GM21367 (cell line): ENCODE data around the gene CACNG6.

Source experiments
- ATAC-seq: cut with Tn5 transposase; IDR thresholded peaks from one replicate; pipeline ENCODE4 v1.9.1; 2021; ENCODE audit not compliant: unreplicated experiment

CACNG6 gene

DNA sequence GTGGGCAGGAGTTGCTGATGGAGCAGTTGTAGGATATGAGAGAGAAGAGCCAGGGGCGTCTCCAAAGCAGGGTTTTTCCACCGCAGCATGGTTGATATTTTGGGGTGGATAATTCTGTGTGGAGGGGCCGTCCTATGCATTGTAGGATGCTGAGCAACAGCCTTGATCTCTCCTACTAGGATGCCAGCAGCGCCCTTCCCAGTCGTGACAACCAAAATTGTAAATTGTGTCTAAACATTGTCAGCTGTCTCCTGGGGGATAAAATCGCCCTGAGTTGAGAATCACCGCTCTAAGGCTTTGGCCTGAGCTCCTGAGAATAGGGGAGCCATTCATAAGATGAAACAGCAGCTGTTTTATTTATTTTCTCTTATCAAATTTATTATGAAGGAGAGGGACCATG, 24.5 kb upstream of the CACNG6 start:
- ATAC-seq: no peak

DNA sequence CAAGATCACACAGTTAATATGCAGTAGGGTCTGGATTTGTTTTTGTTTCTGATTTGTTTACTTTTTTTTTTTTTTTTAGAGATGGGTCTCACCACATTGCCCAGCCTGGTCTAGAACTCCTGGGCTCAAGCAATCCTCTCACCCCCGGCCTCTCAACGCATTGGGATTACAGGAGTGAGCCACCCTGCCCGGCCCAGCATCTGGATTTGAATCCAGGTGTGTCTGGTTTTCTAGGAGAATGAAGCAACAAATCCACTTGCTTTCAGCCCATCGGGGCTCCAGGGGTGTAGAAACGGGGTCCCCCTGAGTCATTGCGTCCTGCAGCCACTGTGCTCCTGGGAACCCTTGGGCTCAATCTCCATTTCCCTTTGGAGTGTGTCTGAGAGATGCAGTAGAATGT, 22.1 kb upstream of the CACNG6 start:
- no peak for ATAC-seq

DNA sequence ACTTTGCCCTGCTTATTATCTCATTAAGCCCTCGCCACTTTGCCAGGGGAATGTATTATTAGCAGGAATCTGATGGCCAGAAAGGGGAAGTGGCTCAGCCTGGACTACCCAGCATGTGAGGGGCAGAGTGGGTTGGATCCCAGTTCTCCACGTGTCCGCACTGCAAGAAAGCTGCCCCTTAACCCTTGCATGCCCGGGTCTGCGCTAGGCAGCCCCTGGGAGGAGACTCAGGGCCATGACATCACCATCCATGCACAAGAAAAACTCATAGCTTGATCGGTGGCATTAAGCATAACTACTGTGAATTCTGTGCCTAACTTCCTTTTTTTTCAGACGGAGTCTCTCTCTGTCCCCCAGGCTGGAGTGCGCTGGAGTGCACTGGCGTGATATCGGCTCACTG, 19.8 kb upstream of the CACNG6 start:
- no peak for ATAC-seq

DNA sequence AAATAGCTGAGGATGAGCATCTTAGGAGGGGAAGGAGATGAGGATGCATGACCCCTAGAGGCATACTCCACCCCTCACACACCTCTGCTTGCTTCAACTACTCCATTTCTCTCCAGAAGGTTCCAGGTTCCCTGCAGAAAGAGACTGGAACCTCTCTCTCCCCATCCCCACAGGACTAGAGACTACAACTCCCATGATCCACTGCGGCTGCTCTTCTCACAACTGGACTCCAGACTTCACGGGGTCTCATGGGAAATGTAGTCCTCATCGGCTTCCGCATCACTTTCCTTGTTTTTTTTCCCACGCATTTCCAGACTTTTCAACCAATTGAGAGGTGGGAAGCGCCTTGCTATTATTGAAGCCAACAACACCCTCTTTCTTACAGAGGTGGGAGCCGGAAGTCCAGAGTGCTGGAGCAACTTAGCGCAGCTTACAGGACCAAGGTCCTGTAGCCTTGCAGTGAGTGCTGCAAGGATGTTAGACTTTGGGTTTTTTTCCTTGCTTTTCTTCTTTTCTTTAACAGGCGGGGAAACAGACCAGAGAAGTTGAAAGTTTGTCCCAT, 13.9 kb upstream of the CACNG6 start:
- ATAC-seq: no peak

DNA sequence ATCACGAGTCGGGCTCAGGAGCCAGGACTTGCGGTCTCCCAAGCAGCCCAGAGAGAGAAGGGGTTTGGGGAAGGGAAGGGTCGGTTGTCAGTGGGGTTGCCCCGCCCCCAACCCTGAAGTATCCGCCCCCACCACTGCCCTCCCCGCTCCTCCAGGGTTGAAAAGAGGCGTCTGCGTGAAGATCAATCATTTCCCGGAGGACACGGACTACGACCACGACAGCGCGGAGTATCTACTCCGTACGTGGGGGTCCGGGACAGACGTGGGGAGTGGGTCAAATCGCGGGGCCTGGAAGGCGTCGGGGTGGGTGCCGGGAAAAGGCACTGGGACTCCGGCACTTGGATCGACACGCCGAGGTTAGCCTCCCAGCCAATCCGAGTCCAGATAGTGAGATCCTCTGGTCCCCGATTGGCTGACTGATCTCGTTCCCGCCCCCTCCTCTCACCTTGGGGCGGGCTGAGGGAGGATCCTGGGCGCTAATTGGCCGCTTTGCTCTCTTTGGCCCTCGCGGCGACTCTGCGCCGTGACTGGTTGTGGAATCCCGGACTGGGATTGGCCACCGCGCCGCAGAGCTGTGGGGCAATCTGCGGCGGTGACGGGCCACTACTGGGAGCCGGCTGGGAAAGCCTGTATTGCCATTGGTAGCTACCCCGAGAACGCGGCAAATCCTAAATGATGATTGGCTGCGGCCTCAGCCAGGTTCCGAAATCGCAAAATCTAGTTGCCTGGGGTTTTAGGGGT, 13.3 kb upstream of the CACNG6 start:
- no peak for ATAC-seq

DNA sequence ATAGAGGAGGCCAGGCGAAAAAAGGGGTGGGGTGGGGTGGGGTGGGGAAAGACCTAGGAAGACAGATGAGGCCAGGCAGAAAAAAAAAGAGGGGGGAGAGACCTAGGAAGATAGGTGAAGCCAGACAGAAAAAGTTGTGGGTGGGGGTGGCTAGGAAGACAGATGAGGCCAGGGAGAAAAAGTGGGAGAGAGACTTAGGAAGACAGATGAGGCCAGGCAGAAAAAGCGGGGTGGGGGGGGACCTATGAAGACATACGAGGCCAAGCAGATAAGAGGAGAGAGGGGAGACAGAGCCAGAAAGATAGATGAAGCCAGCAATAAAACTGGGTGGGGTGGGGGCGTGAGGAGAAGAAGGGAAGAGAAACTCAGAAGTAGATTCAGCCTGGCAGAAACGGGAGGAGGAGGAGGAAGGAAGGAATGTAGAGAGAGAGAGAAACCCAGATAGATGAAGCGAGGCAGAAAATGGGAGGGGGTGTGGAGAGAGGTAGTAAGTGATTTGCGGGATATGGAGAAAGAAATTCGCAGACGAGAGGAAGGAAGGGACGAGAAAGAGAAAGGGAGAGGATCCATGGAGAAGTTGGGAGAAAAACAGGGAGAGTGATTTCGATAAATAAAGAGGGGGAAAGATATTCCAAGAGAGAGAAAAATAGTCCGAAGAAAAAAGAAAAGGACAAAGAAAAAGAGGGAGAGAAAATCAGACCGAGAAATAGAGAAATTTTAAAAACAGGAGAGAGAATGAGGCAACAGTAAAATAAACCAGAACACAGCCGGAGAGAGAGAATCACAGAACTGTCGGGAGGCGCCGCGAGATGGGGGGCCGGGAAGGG, 12.2 kb upstream of the CACNG6 start:
- no peak for ATAC-seq

DNA sequence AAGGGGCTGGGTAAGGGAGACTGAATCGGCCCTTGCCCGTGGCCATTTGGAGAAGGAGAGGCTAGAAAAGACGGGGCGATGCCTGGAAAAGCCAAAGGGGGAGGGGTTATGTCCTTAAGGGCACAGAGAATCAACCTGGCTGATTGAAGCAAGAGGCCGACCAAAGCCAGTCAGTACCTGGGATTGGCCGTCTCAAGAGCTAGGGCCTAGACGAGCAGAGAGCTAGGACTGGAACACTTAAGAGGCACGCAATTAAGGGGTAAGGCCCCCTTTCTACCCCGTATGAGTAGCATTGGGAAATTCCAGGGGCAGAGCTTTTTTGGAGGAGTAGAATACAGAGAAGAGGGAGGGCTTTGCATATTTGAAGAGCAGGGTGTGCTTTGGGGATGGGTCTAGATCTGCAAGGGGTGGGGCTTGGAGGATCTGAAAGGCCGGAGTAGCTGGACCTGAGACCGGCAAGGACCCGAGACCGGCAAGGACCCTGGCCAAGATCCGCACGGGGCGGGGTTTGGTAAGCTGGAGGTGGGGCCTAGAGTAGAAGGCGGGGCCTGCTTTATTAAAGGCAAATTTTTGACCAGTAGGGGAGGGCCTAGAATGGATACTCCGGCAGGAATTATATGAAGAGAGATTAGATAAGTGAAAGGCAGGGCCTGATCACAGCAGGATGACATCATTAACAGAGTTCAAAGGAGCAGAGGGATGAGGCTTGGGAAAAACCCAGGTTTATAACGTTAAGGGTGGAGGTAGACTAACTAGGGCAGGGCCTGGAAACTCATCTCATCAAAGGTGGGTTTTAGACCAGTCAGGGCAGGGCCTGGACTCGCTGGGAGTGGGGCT, 10.7 kb upstream of the CACNG6 start:
- no peak for ATAC-seq

DNA sequence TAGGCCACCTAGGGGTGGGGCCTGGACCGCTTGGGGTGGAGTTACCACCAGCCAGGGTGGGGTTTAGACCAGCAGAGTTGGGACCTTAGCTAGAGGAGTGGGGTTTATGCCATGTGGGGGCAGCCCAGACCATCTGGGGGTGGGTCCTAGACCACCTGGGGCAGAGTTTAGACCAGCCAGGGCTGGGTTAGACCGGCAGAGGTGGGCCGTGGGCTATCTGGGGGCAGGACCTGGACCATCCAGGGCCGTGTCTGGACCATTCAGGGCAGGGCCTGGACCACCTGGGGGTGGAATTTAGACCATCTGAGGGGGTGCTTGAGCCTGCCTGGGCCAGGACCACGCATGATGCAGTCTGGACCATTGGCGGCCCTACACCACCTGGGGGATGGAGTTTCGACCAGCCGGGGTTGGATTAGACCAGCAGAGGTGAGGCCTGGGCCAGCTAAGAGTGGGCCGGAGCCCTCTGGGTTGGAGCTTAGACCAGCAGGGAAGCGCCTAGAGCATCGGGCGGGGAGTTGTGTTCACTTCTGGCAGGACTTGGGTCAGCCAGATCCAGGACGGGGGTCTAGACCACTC, 10.0 kb upstream of the CACNG6 start:
- ATAC-seq: no peak

DNA sequence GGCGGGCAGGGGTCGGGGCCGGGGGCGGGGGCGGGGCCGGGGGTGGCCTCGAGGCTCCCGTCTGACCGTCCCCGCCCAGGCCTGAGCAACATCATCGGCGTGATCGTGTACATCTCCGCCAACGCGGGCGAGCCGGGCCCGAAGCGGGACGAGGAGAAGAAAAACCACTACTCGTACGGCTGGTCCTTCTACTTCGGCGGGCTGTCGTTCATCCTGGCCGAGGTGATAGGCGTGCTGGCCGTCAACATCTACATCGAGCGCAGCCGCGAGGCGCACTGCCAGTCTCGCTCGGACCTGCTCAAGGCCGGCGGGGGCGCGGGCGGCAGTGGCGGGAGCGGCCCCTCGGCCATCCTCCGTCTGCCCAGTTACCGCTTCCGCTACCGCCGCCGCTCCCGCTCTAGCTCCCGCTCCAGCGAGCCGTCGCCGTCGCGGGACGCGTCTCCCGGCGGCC, 9.4 kb upstream of the CACNG6 start:
- ATAC-seq: no peak

DNA sequence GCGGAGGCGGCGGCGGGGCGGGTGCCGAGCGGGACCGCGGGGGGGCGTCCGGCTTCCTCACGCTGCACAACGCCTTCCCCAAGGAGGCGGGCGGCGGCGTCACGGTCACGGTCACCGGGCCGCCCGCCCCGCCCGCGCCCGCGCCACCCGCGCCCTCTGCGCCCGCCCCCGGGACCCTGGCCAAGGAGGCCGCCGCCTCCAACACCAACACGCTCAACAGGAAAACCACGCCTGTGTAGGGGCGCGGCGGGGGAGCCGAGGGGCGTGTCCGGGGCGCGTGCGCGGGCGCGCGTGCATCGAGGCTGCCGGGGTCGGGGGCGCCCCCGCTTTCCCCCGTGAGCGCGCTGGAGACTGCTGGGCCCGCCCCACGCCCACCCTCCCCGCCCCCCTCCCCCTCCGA, 8.8 kb upstream of the CACNG6 start:
- ATAC-seq: no peak

DNA sequence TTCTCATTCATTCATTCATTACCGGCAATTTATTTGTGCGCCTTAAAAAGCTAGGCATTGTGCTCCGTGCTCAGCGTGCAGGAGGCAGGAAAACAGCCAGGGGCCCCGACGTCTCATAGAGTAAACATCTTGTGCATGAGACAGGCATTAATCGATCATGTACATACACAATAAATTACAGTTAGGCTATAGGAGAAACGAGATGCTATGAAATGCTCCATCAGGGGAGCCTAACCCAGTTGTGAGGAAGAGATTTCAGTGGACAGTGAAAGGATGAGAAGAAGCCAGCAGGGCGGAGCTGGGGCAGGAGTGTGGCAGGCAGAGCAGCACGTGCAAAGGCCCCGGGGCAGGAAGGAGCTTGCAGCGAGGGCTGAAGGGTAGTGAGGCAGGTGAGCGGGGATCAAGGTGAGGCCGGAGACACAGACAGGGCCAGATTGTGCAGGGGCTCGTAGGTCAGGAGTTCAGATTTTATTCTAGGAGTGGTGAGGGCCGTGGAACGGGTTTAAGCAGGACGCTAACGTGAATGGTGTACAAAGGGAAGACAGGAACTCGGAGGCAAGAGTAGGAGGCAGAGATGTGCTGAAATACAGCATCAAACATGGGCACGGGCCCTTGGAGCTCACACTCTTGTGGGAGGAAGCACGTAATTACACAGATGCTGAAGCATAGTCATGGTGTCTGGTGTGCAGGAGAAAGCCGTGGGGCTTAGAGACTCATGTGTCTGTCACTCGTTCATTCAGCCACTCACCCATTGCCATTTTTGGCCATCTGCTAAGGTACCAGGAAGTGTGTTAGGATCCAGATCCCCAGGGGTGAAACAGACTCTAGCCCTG, 7.8 kb upstream of the CACNG6 start:
- no peak for ATAC-seq

DNA sequence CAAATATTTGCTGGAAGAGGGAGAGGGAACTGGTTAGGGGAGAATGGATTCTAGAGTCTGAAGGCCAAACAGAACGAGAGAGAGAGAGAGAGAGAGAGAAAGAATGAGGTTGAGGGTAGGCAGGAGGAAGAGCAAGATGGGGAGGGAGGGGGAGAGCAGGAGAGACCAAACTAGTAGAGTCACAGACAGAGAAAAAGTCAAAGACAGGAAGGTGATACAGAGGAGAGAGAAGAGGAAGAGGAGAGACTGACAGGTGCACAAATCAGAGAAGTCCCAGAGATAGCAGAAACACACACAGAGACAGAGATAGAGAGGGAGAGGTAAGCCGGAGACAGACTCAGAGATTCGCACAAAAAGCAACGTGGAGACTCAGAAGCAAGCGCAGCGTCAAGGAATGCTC, 5.6 kb upstream of the CACNG6 start:
- ATAC-seq: no peak

DNA sequence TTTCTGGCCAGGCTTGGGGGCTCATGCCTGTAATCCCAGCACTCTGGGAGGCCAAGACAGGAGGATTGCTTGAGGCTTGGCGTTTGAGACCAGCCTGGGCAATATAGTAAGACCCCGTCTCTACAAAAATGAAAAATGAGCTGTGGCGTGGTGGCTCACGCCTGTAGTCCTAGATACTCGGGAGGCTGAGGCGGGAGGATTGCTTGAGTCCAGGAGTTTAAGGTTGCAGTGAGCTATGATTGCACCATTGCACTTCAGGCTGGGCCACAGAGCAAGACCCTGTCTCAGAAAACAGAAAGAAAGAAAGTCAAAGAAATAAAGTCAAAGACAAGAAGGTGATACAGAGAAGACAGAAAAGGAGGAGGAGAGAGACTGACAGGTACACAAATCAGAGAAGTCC, 2.5 kb upstream of the CACNG6 start:
- ATAC-seq: no peak

DNA sequence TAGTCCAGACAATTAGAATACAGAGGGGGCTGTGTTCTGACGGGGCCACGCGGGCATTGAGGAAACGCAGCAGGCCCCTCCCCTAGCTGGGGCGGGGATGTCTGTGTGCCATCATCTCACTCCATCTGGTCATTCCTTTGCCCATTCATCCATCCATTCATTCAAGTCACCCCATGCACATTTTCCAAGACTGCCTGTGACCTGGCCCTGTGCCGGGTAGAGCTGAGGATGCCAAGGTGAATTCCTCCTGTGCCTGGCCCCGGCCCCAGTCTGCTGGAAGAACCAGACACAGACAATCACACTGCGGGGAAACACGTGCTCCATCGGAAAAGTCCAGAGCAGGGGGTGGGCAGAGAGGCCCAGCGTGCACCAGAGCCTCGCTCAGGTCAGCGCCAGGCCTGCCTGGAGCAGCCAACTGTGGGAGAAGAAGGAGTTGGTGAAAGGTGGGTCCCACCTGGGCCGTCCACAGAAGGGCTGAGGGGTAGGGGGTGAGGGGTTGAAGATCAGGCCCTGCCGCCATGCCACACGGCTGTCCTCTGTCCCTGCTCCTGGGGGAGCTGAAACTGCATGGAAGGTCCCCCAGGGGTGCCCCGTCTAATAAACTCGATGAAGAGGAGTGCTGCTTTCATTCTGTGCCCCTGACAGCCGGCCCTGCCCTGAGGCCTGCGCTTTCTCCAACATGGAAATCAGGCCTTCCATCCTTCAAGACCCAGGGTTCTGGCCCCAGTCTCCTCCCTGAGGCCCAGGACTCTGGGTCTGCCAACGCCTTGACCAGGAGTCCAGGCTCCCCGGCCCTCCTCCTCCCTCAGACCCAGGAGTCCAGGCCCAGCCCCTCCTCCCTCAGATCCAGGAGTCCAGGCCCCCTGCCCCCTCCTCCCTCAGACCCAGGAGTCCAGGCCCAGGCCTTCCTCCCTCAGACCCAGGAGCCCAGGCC, 1.6 kb upstream of the CACNG6 start:
- no peak for ATAC-seq

DNA sequence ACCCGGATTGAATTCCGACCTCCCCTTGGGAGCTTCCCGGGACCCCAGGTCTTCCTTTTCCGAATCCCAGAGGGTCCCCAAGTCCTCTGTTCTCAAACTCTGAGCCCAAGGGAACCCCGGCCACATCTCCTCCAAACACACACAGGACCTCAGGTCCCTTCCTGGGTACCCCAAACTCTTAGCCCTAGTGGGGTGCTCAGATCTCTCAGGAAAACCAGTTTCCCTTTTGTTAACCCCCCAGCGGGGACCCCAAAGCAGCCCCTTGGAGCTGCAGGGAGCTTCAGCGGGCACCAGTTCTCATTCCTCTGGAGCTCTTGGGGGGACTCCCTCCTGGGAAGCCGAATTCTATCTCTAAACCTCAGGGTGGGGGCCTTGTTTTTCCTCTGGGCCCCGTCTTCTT, 774 bp downstream of the CACNG6 start:
- ATAC-seq: no peak

DNA sequence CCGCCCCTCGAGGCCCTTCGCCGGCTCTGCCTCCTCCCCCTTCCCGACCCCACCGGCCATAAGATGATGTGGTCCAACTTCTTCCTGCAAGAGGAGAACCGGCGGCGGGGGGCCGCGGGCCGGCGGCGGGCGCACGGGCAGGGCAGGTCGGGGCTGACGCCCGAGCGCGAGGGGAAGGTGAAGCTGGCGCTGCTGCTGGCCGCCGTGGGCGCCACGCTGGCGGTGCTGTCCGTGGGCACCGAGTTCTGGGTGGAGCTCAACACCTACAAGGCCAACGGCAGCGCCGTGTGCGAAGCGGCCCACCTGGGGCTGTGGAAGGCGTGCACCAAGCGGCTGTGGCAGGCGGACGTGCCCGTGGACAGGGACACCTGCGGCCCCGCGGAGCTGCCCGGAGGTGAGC, 1.4 kb downstream of the CACNG6 start:
- ATAC-seq: no peak

DNA sequence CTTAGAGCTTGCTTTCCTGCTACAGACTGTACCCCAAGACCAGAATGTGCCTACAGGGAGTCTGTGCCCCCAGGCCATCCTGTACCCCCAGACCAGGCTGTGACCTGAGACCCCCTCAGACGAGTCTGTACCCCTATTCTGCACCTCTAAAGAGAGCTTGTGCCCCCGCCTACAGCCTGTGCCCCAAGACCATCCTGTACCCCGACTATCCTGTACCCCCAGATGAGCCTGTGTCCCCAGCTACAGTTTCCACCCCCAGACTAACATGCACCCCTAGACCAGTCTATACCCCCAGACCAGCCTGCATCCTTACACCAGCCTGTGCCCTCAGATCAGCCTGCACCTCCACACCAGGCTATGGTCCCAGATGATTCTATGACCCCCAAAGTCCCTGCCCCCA, 2.0 kb downstream of the CACNG6 start:
- ATAC-seq: no peak

DNA sequence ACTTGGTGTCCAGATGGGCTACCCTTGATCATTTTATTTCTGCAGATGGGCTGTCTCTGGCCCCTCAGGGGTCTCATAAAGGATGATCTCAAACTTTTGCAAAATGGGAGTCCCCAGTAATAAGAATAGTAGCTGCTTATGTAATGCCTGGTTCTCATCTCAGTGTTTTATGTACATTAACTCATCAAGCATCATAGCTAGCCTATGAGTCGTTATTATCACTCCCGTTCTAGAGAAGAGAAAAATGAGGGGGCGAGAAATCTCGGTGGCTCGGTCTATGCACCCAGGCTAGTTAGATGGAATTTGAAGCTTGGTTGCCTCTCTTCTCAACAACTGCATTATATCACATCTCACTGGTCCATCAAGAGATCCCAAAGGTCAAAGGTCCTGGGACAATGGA, 3.4 kb downstream of the CACNG6 start:
- ATAC-seq: no peak

DNA sequence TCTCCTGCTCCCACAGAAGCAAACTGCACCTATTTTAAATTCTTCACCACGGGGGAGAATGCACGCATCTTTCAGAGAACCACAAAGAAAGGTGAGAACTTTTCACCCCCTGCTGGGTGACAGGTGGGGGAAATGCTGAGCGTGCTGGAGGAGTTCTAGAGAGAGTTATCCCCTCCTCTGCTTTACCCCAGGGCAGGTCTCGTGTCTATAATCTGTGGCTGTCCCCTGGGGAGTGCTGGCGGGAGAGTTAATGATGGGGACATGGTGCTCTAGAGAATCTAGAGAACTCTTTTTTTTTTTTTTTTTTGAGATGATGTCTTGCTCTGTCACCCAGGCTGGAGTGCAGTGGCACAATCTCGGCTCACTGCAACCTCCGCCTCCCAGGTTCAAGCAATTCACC, 6.8 kb downstream of the CACNG6 start:
- no peak for ATAC-seq
